K562 (cell line): Measurements from ENCODE around the gene NLGN2. TPM values are rescaled to one million over a fixed set of nuclear protein-coding genes. Genes with fewer than 3 reads are reported as not detected.

Experiments used
- CHCHD3 ChIP-seq: fragments of 250-450 bp; sonication (Bioruptor Pico); IDR thresholded peaks from 2 replicates; pipeline ENCODE4 v2.1.2; 2022; ENCODE audit warnings: mild to moderate bottlenecking
- CHD4 ChIP-seq: fragments of 200-600 bp; sonication (generic); IDR thresholded peaks from 3 replicates; pipeline ENCODE4 v1.6.1; 2012; ENCODE audit warnings: low read depth, mild to moderate bottlenecking, mixed read lengths, low read length, inconsistent platforms; ENCODE audit not compliant: insufficient read depth, insufficient replicate concordance, poor library complexity, severe bottlenecking
- DNMT1 ChIP-seq: fragments of 450-650 bp; IDR thresholded peaks from 2 replicates; pipeline ENCODE4 v1.6.1; 2016; ENCODE audit warnings: antibody characterized with exemption, mild to moderate bottlenecking
- FOSL1 ChIP-seq: fragments of 200-800 bp; sonication (Bioruptor generic); conservative IDR thresholded peaks from 2 replicates; pipeline ENCODE4 v1.6.1; 2016; ENCODE audit warnings: missing genetic modification characterization, missing compliant biosample characterization
- GTF2A2 ChIP-seq: IDR thresholded peaks from 2 replicates; pipeline ENCODE4 v1.6.1; 2016; ENCODE audit warnings: mild to moderate bottlenecking, missing genetic modification characterization, missing compliant biosample characterization
- JUND ChIP-seq, 2 experiments: IDR thresholded peaks; 2 replicates in 1 of 2; 3 replicates in 1 of 2; pipeline ENCODE4 v1.6.1; 2011; ENCODE audit warnings: borderline replicate concordance in 2 of 2, low read depth in 2 of 2, low read length in 2 of 2, improper control_type of control experiment in 1 of 2, missing biosample characterization in 1 of 2, missing genetic modification characterization in 1 of 2, missing genetic modification reagents in 1 of 2
- KLF16 ChIP-seq: IDR thresholded peaks from 2 replicates; pipeline ENCODE4 v1.6.1; 2016; ENCODE audit warnings: antibody characterized with exemption
- MTF1 ChIP-seq: fragments of 250-450 bp; sonication (Bioruptor Pico); IDR thresholded peaks from 2 replicates; pipeline ENCODE4 v1.9.0; 2021; ENCODE audit warnings: moderate library complexity, mild to moderate bottlenecking, inconsistent platforms, borderline replicate concordance
- MYC ChIP-seq, 2 experiments: fragments of 250-450 bp in 1 of 2; sonication (Bioruptor Pico) in 1 of 2; IDR thresholded peaks; 2 replicates each; pipeline versions ENCODE4 v1.5.1 to v1.6.1; 2012 to 2021; ENCODE audit warnings: low read depth in 2 of 2, borderline replicate concordance in 1 of 2, improper control_type of control experiment in 1 of 2, low read length in 1 of 2, mild to moderate bottlenecking in 1 of 2, moderate library complexity in 1 of 2
- NFE2 ChIP-seq: IDR thresholded peaks from 2 replicates; pipeline ENCODE4 v1.6.1; 2014; ENCODE audit warnings: antibody characterized with exemption, low read depth
- PCBP2 ChIP-seq: fragments of 200-400 bp; formaldehyde crosslinking; IDR thresholded peaks from 2 replicates; pipeline ENCODE4 v1.6.1; 2018; ENCODE audit warnings: low read length, low read depth, mild to moderate bottlenecking, moderate library complexity; ENCODE audit not compliant: poor library complexity, severe bottlenecking
- RCOR1 ChIP-seq, 2 experiments: IDR thresholded peaks; 2 replicates each; pipeline ENCODE4 v1.6.1; 2012; ENCODE audit warnings: low read depth in 2 of 2, low read length in 2 of 2, borderline replicate concordance in 1 of 2, improper control_type of control experiment in 1 of 2
- TARDBP ChIP-seq: fragments of 450-650 bp; IDR thresholded peaks from 2 replicates; pipeline ENCODE4 v1.6.1; 2016
- ZFPM2 ChIP-seq: fragments of 250-450 bp; sonication (Bioruptor Pico); IDR thresholded peaks from 2 replicates; pipeline ENCODE4 v1.5.1; 2022; ENCODE audit warnings: mild to moderate bottlenecking
- ZNF165 ChIP-seq: fragments of 250-450 bp; sonication (Bioruptor Pico); IDR thresholded peaks from 2 replicates; pipeline ENCODE4 v1.4.0; 2020; ENCODE audit warnings: borderline replicate concordance
- ZNF3 ChIP-seq: fragments of 250-450 bp; sonication (Bioruptor Pico); IDR thresholded peaks from 2 replicates; pipeline ENCODE4 v1.5.0; 2021; ENCODE audit warnings: mild to moderate bottlenecking, moderate library complexity
- ZNF408 ChIP-seq: fragments of 250-450 bp; sonication (Bioruptor Pico); IDR thresholded peaks from 2 replicates; pipeline ENCODE4 v1.4.0; 2020; ENCODE audit warnings: low read depth, mild to moderate bottlenecking, moderate library complexity
- ZNF586 ChIP-seq: fragments of 450-650 bp; formaldehyde crosslinking; conservative IDR thresholded peaks from 2 replicates; pipeline ENCODE4 v1.4.0; 2020; ENCODE audit warnings: mild to moderate bottlenecking, moderate library complexity
- ZNF778 ChIP-seq: fragments of 450-650 bp; formaldehyde crosslinking; IDR thresholded peaks from 2 replicates; pipeline ENCODE4 v1.4.0; 2020; ENCODE audit warnings: mild to moderate bottlenecking, moderate library complexity
- ZSCAN29 ChIP-seq: fragments of 450-650 bp; IDR thresholded peaks from 2 replicates; pipeline ENCODE4 v1.6.1; 2017
- polyA plus RNA-seq, 8 experiments: library from polyadenylated mRNA; depleted of rRNA in 4 of 8; stranded (reverse) in 5 of 8; unstranded in 3 of 8; fragments of >200 nt; fragmentation: Nextera tagmentation in 2 of 8; fragmentation: Illumina TruSeq in 1 of 8; extraction: Ambion mirVana in 2 of 8; extraction: Trizol in 1 of 8; gene quantifications; 2 replicates each; pipeline versions ENCODE4 v1.2.1 to v1.2.3, GENCODE V29; 2011 to 2014; ENCODE audit warnings: inconsistent platforms in 1 of 8, missing spikeins in 1 of 8
- total RNA-seq, 7 experiments: library from RNA; depleted of rRNA in 6 of 7; stranded (reverse); fragments of >200 nt in 6 of 7; fragmentation: Illumina TruSeq in 2 of 7; extraction: Trizol in 2 of 7; gene quantifications; 2 replicates each; pipeline versions ENCODE4 v1.2.1 to v1.2.3, GENCODE V29; 2011 to 2021; ENCODE audit warnings: low replicate concordance in 1 of 7
- TF ChIP-seq, protein P1 (sequence below): fragments of 450-650 bp; IDR thresholded peaks from 2 replicates; pipeline ENCODE4 v1.6.1; 2017; ENCODE audit warnings: antibody characterized with exemption

NLGN2 gene
- total and polyA plus RNA-seq, 9 of the 15 experiments (the other 6 are each of a cell fraction or from before 2014, with no cell fraction given), result 0.11 to 7.8 (median 0.77) TPM

DNA sequence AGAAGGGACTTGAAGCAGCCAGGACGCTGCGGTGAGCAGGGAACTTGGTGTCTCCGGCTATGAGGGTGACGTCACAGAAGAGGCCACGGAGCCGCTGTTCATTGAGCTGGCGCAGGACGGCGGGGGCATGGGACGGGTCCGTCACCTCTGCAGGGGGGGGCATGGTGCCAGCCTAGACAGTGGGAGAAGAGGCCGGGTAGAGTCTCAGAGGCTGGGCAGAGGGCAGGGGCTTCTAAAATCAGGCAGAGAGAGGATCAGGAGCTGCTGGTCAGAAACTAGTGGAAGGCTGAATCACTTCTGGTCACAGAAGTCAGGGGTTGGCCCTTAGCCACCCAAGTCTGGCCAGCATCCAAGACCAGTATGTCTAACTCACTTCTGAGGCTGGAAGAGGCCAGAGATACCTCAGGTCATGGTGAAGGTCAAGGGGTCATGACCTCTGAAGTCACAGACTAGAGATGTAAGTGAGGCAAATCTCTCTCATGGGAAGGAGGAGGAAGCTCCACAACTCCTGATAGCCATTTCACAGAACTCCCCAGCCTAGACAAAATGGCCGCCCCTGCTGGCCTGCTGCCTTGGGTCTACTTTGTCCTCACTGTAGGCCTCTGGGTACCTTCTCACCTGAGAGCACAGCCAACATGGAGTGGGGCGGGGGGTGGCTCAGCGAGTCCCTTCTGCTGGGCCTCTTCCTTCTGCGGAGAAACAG lies 59.1 kb downstream of the NLGN2 start (continued):
- peak; percentile 25; the same call in 1 of the 2 replicates for TF ChIP-seq JUND (IDR thresholded peaks at IDR 0.05; ENCODE audit: borderline replicate concordance, low read depth, low read length)
- TF ChIP-seq JUND (tag; IDR thresholded peaks at IDR 0.05; ENCODE audit: borderline replicate concordance, low read depth, low read length), result peak; percentile 47; the same call in 1 of the 3 replicates
- no peak for TF ChIP-seq FOSL1
- no peak for TF ChIP-seq PCBP2
- no peak for TF ChIP-seq ZNF165 (CRISPR knock-in tag)
- no peak for TF ChIP-seq TARDBP
- TF ChIP-seq MTF1 (CRISPR knock-in tag), result no peak
- TF ChIP-seq GTF2A2 (tag), result no peak
- TF ChIP-seq ZNF586, result no peak
- no peak for TF ChIP-seq ZNF408 (CRISPR knock-in tag)
- TF ChIP-seq ZNF778 (CRISPR knock-in tag), result no peak
- no peak for TF ChIP-seq ZFPM2 (CRISPR knock-in tag)
- 0 out of 2 replicates have a peak, but pooled peaks have one; percentile 18 for TF ChIP-seq NFE2
- no peak for TF ChIP-seq MYC (IDR thresholded peaks at IDR 0.05; ENCODE audit: low read depth, low read length)
- TF ChIP-seq MYC (CRISPR knock-in tag; IDR thresholded peaks at IDR 0.05; ENCODE audit: borderline replicate concordance, low read depth), result no peak
- TF ChIP-seq CHD4, result no peak
- TF ChIP-seq ZSCAN29, result no peak
- no peak for TF ChIP-seq CHCHD3 (CRISPR knock-in tag)
- no peak for TF ChIP-seq KLF16
- TF ChIP-seq ZNF3 (CRISPR knock-in tag), result no peak
- peak; percentile 39 to 81; a peak in 2 of 4 replicates for TF ChIP-seq RCOR1 (IDR thresholded peaks at IDR 0.05; ENCODE audit: borderline replicate concordance in 1 of 2, low read depth in 2 of 2, low read length in 2 of 2)
- TF ChIP-seq, protein P1, sequence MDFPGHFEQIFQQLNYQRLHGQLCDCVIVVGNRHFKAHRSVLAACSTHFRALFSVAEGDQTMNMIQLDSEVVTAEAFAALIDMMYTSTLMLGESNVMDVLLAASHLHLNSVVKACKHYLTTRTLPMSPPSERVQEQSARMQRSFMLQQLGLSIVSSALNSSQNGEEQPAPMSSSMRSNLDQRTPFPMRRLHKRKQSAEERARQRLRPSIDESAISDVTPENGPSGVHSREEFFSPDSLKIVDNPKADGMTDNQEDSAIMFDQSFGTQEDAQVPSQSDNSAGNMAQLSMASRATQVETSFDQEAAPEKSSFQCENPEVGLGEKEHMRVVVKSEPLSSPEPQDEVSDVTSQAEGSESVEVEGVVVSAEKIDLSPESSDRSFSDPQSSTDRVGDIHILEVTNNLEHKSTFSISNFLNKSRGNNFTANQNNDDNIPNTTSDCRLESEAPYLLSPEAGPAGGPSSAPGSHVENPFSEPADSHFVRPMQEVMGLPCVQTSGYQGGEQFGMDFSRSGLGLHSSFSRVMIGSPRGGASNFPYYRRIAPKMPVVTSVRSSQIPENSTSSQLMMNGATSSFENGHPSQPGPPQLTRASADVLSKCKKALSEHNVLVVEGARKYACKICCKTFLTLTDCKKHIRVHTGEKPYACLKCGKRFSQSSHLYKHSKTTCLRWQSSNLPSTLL, result no peak
- TF ChIP-seq DNMT1, result no peak
